ENCODE measurements around the gene PPP1CA.
"Not testable (repeated sequence)": the region's sequence is repeated elsewhere in the genome, so short reads cannot be mapped to it uniquely, and the experiment has no call there.

The PPP1CA gene

GRCh38 chr11:67427364-67427859 is 25.8 kb upstream of the PPP1CA start:
- not testable (repeated sequence) for H3K23ac ChIP-seq (ENCODE audit: low read length in 2 of 2); H2BK12ac ChIP-seq (ENCODE audit: low read length in 2 of 2); H2AK5ac ChIP-seq (ENCODE audit: low read length, severe bottlenecking)

GRCh38 chr11:67423891-67424613 is 22.4 kb upstream of the PPP1CA start:
- Histone ChIP-seq H3K9ac (ENCODE audit: low read length) (no peak overlapping the region), H2AFZ (ENCODE audit: low read depth, low read length) (no peak overlapping the region), H4K8ac (ENCODE audit: low read length) (no peak overlapping the region), H3K27me3 (ENCODE audit: control insufficient read depth in 1 of 2, insufficient read depth in 1 of 2, low read length in 2 of 2) (no peaks in the 10 kb centered on the region), H2BK5ac (ENCODE audit: low read depth, low read length, poor library complexity, severe bottlenecking) (no peak overlapping the region), H3K27ac (ENCODE audit: low read length, poor library complexity, severe bottlenecking) (no peak overlapping the region), H3K4me3 (ENCODE audit: insufficient read depth in 1 of 2, low read depth in 1 of 2, low read length in 2 of 2) (peak overlapping the region in 1 of 2 experiments; percentile 1), H2AK5ac (ENCODE audit: low read length, severe bottlenecking) (no peak overlapping the region), H2BK12ac (ENCODE audit: low read length in 2 of 2) (no peak overlapping the region), H3K4me1 (ENCODE audit: control insufficient read depth, insufficient read depth, low read depth, low read length) (peaks cover 35% of the 10 kb centered on the region), H2BK15ac (ENCODE audit: low read depth, poor library complexity, severe bottlenecking) (no peak overlapping the region), H3K79me1 (replicated peaks; ENCODE audit: low read length, poor library complexity, severe bottlenecking) (peaks cover 8% of the 10 kb centered on the region), H3K23ac (ENCODE audit: low read length in 2 of 2) (no peak overlapping the region), H3K4me2 (ENCODE audit: low read length, poor library complexity, severe bottlenecking) (no peak overlapping the region), H4K91ac (ENCODE audit: low read length) (no peak overlapping the region), H2BK120ac (ENCODE audit: low read depth, low read length) (no peak overlapping the region), H3K36me3 (ENCODE audit: control insufficient read depth in 1 of 2, insufficient read depth in 2 of 2, low read depth in 1 of 2, low read length in 2 of 2) (peaks cover 0 to 13% of the 10 kb centered on the region in 2 experiments), H3K18ac (ENCODE audit: low read depth in 1 of 2, low read length in 2 of 2) (no peak overlapping the region), H3K14ac (ENCODE audit: low read length in 2 of 2) (no peak overlapping the region), H3K9me3 (ENCODE audit: control insufficient read depth, low read length) (no peaks in the 10 kb centered on the region), H3K4ac (ENCODE audit: low read depth in 1 of 2, low read length in 2 of 2) (no peak overlapping the region)
- 92% methylated on average over 30 of the region's 34 CpGs for WGBS
- no peak for DNase-seq

More at GRCh38 chr11:67427364-67427859, 25.8 kb upstream of the PPP1CA start:
- H3K9me3 ChIP-seq (ENCODE audit: control insufficient read depth, low read length); H3K27me3 ChIP-seq (ENCODE audit: control insufficient read depth in 1 of 2, insufficient read depth in 1 of 2, low read length in 2 of 2); H3K14ac ChIP-seq (ENCODE audit: low read length in 2 of 2); H3K18ac ChIP-seq (ENCODE audit: low read depth in 1 of 2, low read length in 2 of 2); H2BK120ac ChIP-seq (ENCODE audit: low read depth, low read length); DNase-seq; H2BK15ac ChIP-seq (ENCODE audit: low read depth, poor library complexity, severe bottlenecking); H3K27ac ChIP-seq (ENCODE audit: low read length, poor library complexity, severe bottlenecking); H3K4me2 ChIP-seq (ENCODE audit: low read length, poor library complexity, severe bottlenecking); H2BK5ac ChIP-seq (ENCODE audit: low read depth, low read length, poor library complexity, severe bottlenecking); H2AFZ ChIP-seq (ENCODE audit: low read depth, low read length); H4K91ac ChIP-seq (ENCODE audit: low read length): not testable (repeated sequence)
- peak overlapping the region; percentile 19 to 85 for H3K4ac ChIP-seq (ENCODE audit: low read depth in 1 of 2, low read length in 2 of 2)
- 92% methylated on average over 19 of the region's 19 CpGs for WGBS
- H4K8ac ChIP-seq (ENCODE audit: low read length), result peak overlapping the region; percentile 98
- peak overlapping the region; percentile 97 for H3K9ac ChIP-seq (ENCODE audit: low read length)
- H3K79me1 ChIP-seq (replicated peaks; ENCODE audit: low read length, poor library complexity, severe bottlenecking), result peaks cover 12% of the 10 kb centered on the region
- peaks cover 18% of the 10 kb centered on the region for H3K4me1 ChIP-seq (ENCODE audit: control insufficient read depth, insufficient read depth, low read depth, low read length)
- peak overlapping the region in 1 of 2 experiments; percentile 93 for H3K4me3 ChIP-seq (ENCODE audit: insufficient read depth in 1 of 2, low read depth in 1 of 2, low read length in 2 of 2)
- peaks cover 18 to 36% of the 10 kb centered on the region in 2 experiments for H3K36me3 ChIP-seq (ENCODE audit: control insufficient read depth in 1 of 2, insufficient read depth in 2 of 2, low read depth in 1 of 2, low read length in 2 of 2)

DNA sequence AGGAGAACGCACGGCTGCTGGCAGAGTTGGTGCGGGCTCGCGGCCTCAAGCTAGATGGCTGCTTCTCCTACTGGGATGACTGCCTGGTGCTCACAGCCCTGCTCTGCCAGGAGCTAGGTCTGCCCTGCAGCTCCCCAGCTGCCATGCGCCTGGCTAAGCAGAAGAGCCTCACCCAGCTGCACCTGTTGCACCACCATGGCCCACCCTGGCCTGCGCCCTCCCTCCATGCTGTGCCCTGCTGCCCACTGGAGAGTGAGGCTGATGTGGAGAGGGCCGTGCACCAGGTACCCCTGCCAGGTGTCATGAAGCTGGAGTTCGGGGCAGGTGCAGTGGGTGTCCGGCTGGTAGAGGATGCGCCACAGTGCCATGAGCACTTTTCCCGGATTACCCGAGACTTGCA is 21.8 kb upstream of the PPP1CA start:
- WGBS, result 95% methylated on average over 13 of the region's 13 CpGs
- Histone ChIP-seq H3K27me3 (ENCODE audit: control insufficient read depth in 1 of 2, insufficient read depth in 1 of 2, low read length in 2 of 2) (no peaks in the 10 kb centered on the region), H3K9ac (ENCODE audit: low read length) (no peak overlapping the region)

GRCh38 chr11:67422891-67423290 is 21.2 kb upstream of the PPP1CA start:
- Histone ChIP-seq H3K27me3 (ENCODE audit: control insufficient read depth in 1 of 2, insufficient read depth in 1 of 2, low read length in 2 of 2) (peaks cover 0 to 3% of the 10 kb centered on the region in 2 experiments), H3K4me3 (ENCODE audit: insufficient read depth in 1 of 2, low read depth in 1 of 2, low read length in 2 of 2) (no peak overlapping the region), H3K9me3 (ENCODE audit: control insufficient read depth, low read length) (no peaks in the 10 kb centered on the region), H2BK120ac (ENCODE audit: low read depth, low read length) (no peak overlapping the region), H2BK15ac (ENCODE audit: low read depth, poor library complexity, severe bottlenecking) (no peak overlapping the region), H2BK12ac (ENCODE audit: low read length in 2 of 2) (no peak overlapping the region), H3K23ac (ENCODE audit: low read length in 2 of 2) (no peak overlapping the region), H3K14ac (ENCODE audit: low read length in 2 of 2) (no peak overlapping the region), H3K4me1 (ENCODE audit: control insufficient read depth, insufficient read depth, low read depth, low read length) (peaks cover 41% of the 10 kb centered on the region), H2AFZ (ENCODE audit: low read depth, low read length) (no peak overlapping the region), H3K4me2 (ENCODE audit: low read length, poor library complexity, severe bottlenecking) (no peak overlapping the region), H3K36me3 (ENCODE audit: control insufficient read depth in 1 of 2, insufficient read depth in 2 of 2, low read depth in 1 of 2, low read length in 2 of 2) (peaks cover 0 to 17% of the 10 kb centered on the region in 2 experiments), H2BK5ac (ENCODE audit: low read depth, low read length, poor library complexity, severe bottlenecking) (no peak overlapping the region), H2AK5ac (ENCODE audit: low read length, severe bottlenecking) (no peak overlapping the region), H3K9ac (ENCODE audit: low read length) (no peak overlapping the region), H4K91ac (ENCODE audit: low read length) (peak overlapping the region; percentile 70), H3K79me1 (replicated peaks; ENCODE audit: low read length, poor library complexity, severe bottlenecking) (peaks cover 8% of the 10 kb centered on the region), H4K8ac (ENCODE audit: low read length) (no peak overlapping the region), H3K27ac (ENCODE audit: low read length, poor library complexity, severe bottlenecking) (no peak overlapping the region), H3K18ac (ENCODE audit: low read depth in 1 of 2, low read length in 2 of 2) (no peak overlapping the region), H3K4ac (ENCODE audit: low read depth in 1 of 2, low read length in 2 of 2) (no peak overlapping the region)
- 84% methylated on average over 6 of the region's 6 CpGs for whole genome bisulfite sequencing
- no peak for DNase-seq

More for the DNA sequence above, 21.8 kb upstream of the PPP1CA start:
- no peak overlapping the region for H3K18ac ChIP-seq (ENCODE audit: low read depth in 1 of 2, low read length in 2 of 2)
- H2BK5ac ChIP-seq (ENCODE audit: low read depth, low read length, poor library complexity, severe bottlenecking), result no peak overlapping the region
- no peaks in the 10 kb centered on the region for H3K9me3 ChIP-seq (ENCODE audit: control insufficient read depth, low read length)
- peak overlapping the region in 1 of 2 experiments; percentile 1 for H3K4me3 ChIP-seq (ENCODE audit: insufficient read depth in 1 of 2, low read depth in 1 of 2, low read length in 2 of 2)
- H3K14ac ChIP-seq (ENCODE audit: low read length in 2 of 2), result no peak overlapping the region
- no peak overlapping the region for H2BK120ac ChIP-seq (ENCODE audit: low read depth, low read length)
- peaks cover 38% of the 10 kb centered on the region for H3K4me1 ChIP-seq (ENCODE audit: control insufficient read depth, insufficient read depth, low read depth, low read length)
- no peak overlapping the region for H3K27ac ChIP-seq (ENCODE audit: low read length, poor library complexity, severe bottlenecking)
- H3K4ac ChIP-seq (ENCODE audit: low read depth in 1 of 2, low read length in 2 of 2), result no peak overlapping the region
- H2AK5ac ChIP-seq (ENCODE audit: low read length, severe bottlenecking), result no peak overlapping the region
- H3K23ac ChIP-seq (ENCODE audit: low read length in 2 of 2), result no peak overlapping the region
- peaks cover 8% of the 10 kb centered on the region for H3K79me1 ChIP-seq (replicated peaks; ENCODE audit: low read length, poor library complexity, severe bottlenecking)
- no peak overlapping the region for H2AFZ ChIP-seq (ENCODE audit: low read depth, low read length)
- H4K8ac ChIP-seq (ENCODE audit: low read length), result no peak overlapping the region
- H2BK12ac ChIP-seq (ENCODE audit: low read length in 2 of 2), result no peak overlapping the region
- no peak overlapping the region for H2BK15ac ChIP-seq (ENCODE audit: low read depth, poor library complexity, severe bottlenecking)
- H3K36me3 ChIP-seq (ENCODE audit: control insufficient read depth in 1 of 2, insufficient read depth in 2 of 2, low read depth in 1 of 2, low read length in 2 of 2), result peaks cover 0 to 17% of the 10 kb centered on the region in 2 experiments
- H3K4me2 ChIP-seq (ENCODE audit: low read length, poor library complexity, severe bottlenecking), result no peak overlapping the region
- no peak overlapping the region for H4K91ac ChIP-seq (ENCODE audit: low read length)
- no peak for DNase-seq

Measured in mesenchymal stem cell (in vitro differentiated cells and primary cell).